Upper lobe of right lung (tissue), 1 donor: ENCODE measurements around the gene DGKI. TPM values are rescaled to one million over a fixed set of nuclear protein-coding genes. Genes with fewer than 3 reads are reported as not detected.
"Not testable (repeated sequence)": the region's sequence is repeated elsewhere in the genome, so short reads cannot be mapped to it uniquely, and the experiment has no call there.

ENCODE experiments used
- ATAC-seq: fragments of 200-7000 bp; cut with Tn5 transposase; one replicate; pipeline ENCODE4 v1.9.1; 2020; ENCODE audit warnings: mild to moderate bottlenecking, moderate library complexity
- DNase-seq: peaks from one replicate; pipeline ENCODE4 v3.0.0-alpha.2; 2020
- H3K27ac ChIP-seq: fragments of 200-600 bp; one replicate; pipeline ENCODE4 v1.8.0; 2022
- H3K27me3 ChIP-seq: fragments of 200-600 bp; one replicate; pipeline ENCODE4 v1.8.0; 2022; ENCODE audit warnings: mild to moderate bottlenecking
- H3K36me3 ChIP-seq: fragments of 200-600 bp; one replicate; pipeline ENCODE4 v1.8.0; 2022
- H3K4me1 ChIP-seq: fragments of 200-600 bp; one replicate; pipeline ENCODE4 v1.8.0; 2022
- H3K4me3 ChIP-seq: fragments of 200-600 bp; one replicate; pipeline ENCODE4 v1.8.0; 2022; ENCODE audit warnings: mild to moderate bottlenecking
- H3K9me3 ChIP-seq: fragments of 200-600 bp; one replicate; pipeline ENCODE4 v1.8.0; 2022
- intact Hi-C: fragments of 100-400 bp; cut with DNase I; formaldehyde crosslinking; loops from one replicate; pipeline ENCODE4 v1.11.0; 2022
- total RNA-seq: library from RNA; stranded (reverse); fragmentation: NEBNext Ultra II Directional; extraction: Animal tissue kit (Norgen Biotek cat#: 25700); gene quantifications from one replicate; pipeline ENCODE4 v1.2.1, GENCODE V29; 2021
- TF ChIP-seq, protein P1 (sequence below): fragments of 200-600 bp; IDR thresholded peaks from one replicate; pipeline ENCODE4 v1.8.0; 2022; ENCODE audit warnings: antibody characterized with exemption
- donor health status: DM: no; HTN: yes; CAD: no; lungs with severe emphysema.

The DGKI gene
- total RNA-seq, 1 donor from 2014 or later: 0.67 TPM

DNA sequence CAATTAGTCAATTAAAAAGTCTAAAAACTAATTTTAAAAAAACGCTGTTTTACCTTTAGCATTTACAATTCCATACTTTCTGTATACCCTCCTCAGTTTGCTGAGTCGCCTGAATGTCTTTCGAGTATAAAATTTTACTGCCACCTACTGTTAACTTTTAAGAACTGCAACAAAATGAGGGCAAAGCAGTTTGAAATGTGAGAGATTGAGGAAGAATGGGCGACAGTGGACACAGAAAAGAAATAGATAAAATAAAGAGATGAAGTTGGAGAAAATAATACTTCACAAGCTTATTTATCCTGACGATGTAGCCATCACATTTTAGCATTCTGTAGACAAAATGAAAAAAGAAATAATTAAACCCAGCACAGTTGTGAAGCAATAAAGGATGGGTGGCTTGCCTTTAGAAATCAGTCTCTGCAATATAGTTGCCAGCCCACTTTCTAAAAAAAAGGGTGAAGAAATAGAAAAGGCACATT, 392.5 kb downstream of the DGKI start:
- H3K4me1 ChIP-seq: no peaks in the 10 kb centered on the region
- H3K36me3 ChIP-seq: no peaks in the 10 kb centered on the region
- H3K27me3 ChIP-seq: no peaks in the 10 kb centered on the region
- no peak overlapping the region for H3K4me3 ChIP-seq
- TF ChIP-seq, protein P1, sequence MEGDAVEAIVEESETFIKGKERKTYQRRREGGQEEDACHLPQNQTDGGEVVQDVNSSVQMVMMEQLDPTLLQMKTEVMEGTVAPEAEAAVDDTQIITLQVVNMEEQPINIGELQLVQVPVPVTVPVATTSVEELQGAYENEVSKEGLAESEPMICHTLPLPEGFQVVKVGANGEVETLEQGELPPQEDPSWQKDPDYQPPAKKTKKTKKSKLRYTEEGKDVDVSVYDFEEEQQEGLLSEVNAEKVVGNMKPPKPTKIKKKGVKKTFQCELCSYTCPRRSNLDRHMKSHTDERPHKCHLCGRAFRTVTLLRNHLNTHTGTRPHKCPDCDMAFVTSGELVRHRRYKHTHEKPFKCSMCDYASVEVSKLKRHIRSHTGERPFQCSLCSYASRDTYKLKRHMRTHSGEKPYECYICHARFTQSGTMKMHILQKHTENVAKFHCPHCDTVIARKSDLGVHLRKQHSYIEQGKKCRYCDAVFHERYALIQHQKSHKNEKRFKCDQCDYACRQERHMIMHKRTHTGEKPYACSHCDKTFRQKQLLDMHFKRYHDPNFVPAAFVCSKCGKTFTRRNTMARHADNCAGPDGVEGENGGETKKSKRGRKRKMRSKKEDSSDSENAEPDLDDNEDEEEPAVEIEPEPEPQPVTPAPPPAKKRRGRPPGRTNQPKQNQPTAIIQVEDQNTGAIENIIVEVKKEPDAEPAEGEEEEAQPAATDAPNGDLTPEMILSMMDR: peak; percentile 72
- ATAC-seq (peak; percentile 72), DNase-seq (no peak)
- H3K9me3 ChIP-seq: no peaks in the 10 kb centered on the region
- intact Hi-C loops: no loop called here
- no peak overlapping the region for H3K27ac ChIP-seq

DNA sequence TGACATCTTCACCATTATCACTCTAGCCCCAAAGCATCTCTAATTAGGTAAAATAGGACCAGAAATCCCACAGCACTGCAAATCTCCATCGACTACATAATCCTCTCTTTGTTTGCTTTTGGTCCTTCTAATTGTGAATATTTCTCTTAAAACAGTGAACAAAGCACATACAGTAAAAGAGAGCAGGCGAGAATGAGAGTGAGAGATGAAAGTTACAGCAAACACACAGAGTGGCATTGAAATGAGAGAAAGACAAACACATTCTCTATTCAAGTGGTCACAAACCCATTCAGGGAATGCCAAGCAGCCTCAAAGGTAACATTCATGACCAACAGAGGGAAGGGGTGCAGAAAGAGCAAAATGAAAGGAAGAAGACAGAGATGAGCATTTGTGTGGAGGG, 393.4 kb downstream of the DGKI start:
- no peaks in the 10 kb centered on the region for H3K27me3 ChIP-seq
- no peaks in the 10 kb centered on the region for H3K4me1 ChIP-seq
- TF ChIP-seq, protein P1: no peak
- no peaks in the 10 kb centered on the region for H3K36me3 ChIP-seq
- no peak overlapping the region for H3K27ac ChIP-seq
- ATAC-seq (peak; percentile 68), DNase-seq (no peak)
- no peaks in the 10 kb centered on the region for H3K9me3 ChIP-seq
- intact Hi-C loops: no loop called here
- no peak overlapping the region for H3K4me3 ChIP-seq

DNA sequence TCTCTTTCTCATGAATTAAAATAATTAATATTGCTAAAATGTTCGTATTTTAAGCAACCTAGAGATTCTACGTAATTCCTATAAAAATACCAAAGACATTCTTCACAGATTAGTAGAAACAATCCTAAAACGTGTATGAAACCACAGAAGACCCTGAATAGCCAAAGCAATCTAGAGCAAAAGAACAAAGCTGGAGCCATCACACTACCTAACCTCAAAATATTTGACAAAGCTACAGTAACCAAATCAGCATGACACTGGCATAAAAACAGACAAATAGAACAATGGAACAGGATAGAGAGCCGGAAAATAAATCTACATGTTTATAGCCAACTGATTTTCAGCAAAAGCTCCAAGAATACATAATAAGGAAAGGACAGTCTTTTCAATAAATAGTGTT, 397.8 kb downstream of the DGKI start:
- TF ChIP-seq, protein P1: no peak
- Histone ChIP-seq H3K27ac (no peak overlapping the region), H3K27me3 (no peaks in the 10 kb centered on the region), H3K36me3 (no peaks in the 10 kb centered on the region), H3K4me3 (no peak overlapping the region), H3K9me3 (no peaks in the 10 kb centered on the region), H3K4me1 (no peaks in the 10 kb centered on the region)
- ATAC-seq: no peak
- DNase-seq: no peak
- intact Hi-C loops: no loop called here

DNA sequence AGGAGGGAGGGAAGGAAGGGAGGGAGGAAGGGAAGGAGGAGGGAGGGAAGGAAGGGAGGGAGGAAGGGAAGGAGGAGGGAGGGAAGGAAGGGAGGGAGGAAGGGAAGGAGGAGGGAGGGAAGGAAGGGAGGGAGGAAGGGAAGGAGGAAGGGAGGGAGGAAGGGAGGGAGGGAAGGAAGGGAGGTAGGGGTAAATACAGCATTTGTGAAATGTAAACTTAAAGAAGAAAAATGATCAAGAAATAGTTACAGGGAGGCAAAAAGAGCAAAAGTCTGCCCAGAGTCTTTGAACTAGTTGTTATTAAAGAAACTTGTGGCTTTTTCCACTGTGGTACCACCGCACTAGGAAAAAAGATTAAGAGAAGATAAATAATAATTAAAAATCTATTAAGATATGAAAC, 398.2 kb downstream of the DGKI start:
- H3K4me1 ChIP-seq, H3K27ac ChIP-seq, H3K9me3 ChIP-seq, intact Hi-C loops, H3K36me3 ChIP-seq, H3K4me3 ChIP-seq, DNase-seq, H3K27me3 ChIP-seq, ATAC-seq: not testable (repeated sequence)

DNA sequence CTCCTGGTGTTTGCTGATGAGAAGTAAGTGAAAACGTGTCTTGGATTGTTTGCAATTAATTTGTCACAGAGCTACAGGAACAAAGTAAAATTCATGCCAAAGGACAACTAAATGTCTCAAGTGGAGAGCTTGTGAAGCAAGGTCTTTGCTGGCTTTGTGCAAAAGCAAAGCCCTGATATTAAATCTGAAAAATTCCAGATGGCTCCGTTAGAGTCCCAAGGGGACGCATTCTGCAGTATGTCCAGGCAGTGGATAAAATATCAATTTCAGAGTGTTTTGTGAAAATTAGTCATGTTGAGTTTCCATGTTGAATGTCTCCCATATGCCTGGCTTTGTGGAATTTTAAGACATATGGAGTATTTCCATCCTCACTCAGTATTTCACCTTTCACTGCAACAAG, 400.7 kb downstream of the DGKI start:
- H3K27me3 ChIP-seq: no peaks in the 10 kb centered on the region
- DNase-seq (no peak), ATAC-seq (no peak)
- no peak overlapping the region for H3K27ac ChIP-seq
- H3K9me3 ChIP-seq: no peaks in the 10 kb centered on the region
- intact Hi-C loops: no loop called here
- TF ChIP-seq, protein P1: no peak
- no peaks in the 10 kb centered on the region for H3K4me1 ChIP-seq
- H3K4me3 ChIP-seq: no peak overlapping the region
- H3K36me3 ChIP-seq: no peaks in the 10 kb centered on the region

DNA sequence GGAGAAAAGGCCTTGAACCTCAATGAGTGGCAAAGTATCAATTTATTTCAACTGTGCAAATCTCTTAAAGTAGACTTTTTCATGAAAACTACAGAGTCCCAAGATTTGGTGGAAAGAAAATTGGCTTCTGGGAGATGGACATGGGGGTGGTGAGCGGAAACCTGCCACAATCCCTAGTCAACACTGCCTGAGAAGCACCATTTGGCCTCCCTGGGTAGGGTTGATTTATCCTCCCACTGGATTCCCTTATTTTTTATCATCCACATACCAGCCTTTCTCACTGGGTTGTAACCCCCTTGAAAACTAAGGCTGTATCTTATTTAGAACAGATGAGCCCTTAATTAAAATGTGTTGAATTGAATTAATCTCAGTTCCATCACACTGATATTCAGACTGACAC, 401.5 kb downstream of the DGKI start:
- DNase-seq: no peak
- Histone ChIP-seq H3K27me3 (no peaks in the 10 kb centered on the region), H3K4me3 (no peak overlapping the region), H3K36me3 (no peaks in the 10 kb centered on the region), H3K9me3 (no peaks in the 10 kb centered on the region), H3K4me1 (no peaks in the 10 kb centered on the region), H3K27ac (no peak overlapping the region)
- ATAC-seq: no peak
- TF ChIP-seq, protein P1: no peak
- intact Hi-C loops: no loop called here
